KMS-11 (cell line): Measurements from ENCODE around the gene RGS4.

Source experiments
- H2AFZ ChIP-seq: fragments of 200-600 bp; sonication (generic); 2 replicates; pipeline ENCODE4 v1.6.1; 2016; ENCODE audit warnings: antibody characterized with exemption, mixed run types, low read depth
- H3K27ac ChIP-seq: fragments of 200-600 bp; sonication (generic); 2 replicates; pipeline ENCODE4 v1.6.1; 2016; ENCODE audit warnings: mild to moderate bottlenecking, mixed run types
- H3K27me3 ChIP-seq: fragments of 200-600 bp; sonication (generic); 2 replicates; pipeline ENCODE4 v1.6.1; 2017; ENCODE audit warnings: mild to moderate bottlenecking, low read depth, mixed run types, moderate library complexity; ENCODE audit not compliant: insufficient read depth
- H3K36me3 ChIP-seq: fragments of 200-600 bp; sonication (generic); 2 replicates; pipeline ENCODE4 v1.6.1; 2017; ENCODE audit warnings: mild to moderate bottlenecking, mixed run types; ENCODE audit not compliant: insufficient read depth
- H3K4me1 ChIP-seq: fragments of 200-600 bp; sonication (generic); 2 replicates; pipeline ENCODE4 v1.6.1; 2016; ENCODE audit warnings: mild to moderate bottlenecking, low read depth, mixed run types; ENCODE audit not compliant: poor library complexity, severe bottlenecking
- H3K4me2 ChIP-seq: fragments of 200-600 bp; sonication (generic); 2 replicates; pipeline ENCODE4 v1.7.0; 2016; ENCODE audit warnings: mild to moderate bottlenecking, mixed run types
- H3K4me3 ChIP-seq: fragments of 200-600 bp; sonication (generic); IDR thresholded peaks from 2 replicates; pipeline ENCODE4 v1.6.1; 2017; ENCODE audit warnings: low read depth, low read length, mixed read lengths; ENCODE audit not compliant: insufficient read depth
- H3K79me2 ChIP-seq: fragments of 200-600 bp; sonication (generic); 2 replicates; pipeline ENCODE4 v1.6.1; 2016; ENCODE audit warnings: low read depth, mixed run types; ENCODE audit not compliant: insufficient read depth
- H3K9ac ChIP-seq: fragments of 200-600 bp; sonication (generic); 2 replicates; pipeline ENCODE4 v1.6.1; 2016; ENCODE audit warnings: mild to moderate bottlenecking, mixed run types
- H4K20me1 ChIP-seq: fragments of 200-600 bp; sonication (generic); 2 replicates; pipeline ENCODE4 v1.6.1; 2016; ENCODE audit warnings: mild to moderate bottlenecking, mixed run types; ENCODE audit not compliant: insufficient read depth
- TF ChIP-seq, protein P1 (sequence below): fragments of 200-600 bp; sonication (generic); conservative IDR thresholded peaks from 2 replicates; pipeline ENCODE4 v1.6.1; 2017; ENCODE audit warnings: low read depth, mild to moderate bottlenecking, antibody characterized with exemption, low read length, moderate library complexity, mixed read lengths

The RGS4 gene

DNA sequence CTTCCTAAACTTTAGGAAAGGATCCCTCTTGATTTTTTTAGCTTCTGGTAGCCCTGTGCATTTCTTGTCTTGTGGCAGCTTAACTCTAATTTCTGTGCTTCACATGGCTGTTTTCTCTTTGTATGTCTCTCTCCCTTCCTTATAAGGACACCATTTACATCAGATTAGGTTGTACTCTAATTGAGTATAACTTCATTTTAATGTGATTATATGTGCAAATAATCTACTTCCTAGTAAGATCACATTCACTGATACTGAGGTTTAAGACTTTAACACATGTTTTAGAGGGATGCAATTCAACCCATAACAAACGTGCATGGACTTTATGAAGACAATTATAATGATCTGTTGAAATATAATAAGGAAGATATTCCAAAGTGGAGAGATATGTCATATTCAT lies 46.7 kb downstream of the RGS4 start:
- Histone ChIP-seq H2AFZ (no peak overlapping the region), H3K4me3 (no peak overlapping the region)

DNA sequence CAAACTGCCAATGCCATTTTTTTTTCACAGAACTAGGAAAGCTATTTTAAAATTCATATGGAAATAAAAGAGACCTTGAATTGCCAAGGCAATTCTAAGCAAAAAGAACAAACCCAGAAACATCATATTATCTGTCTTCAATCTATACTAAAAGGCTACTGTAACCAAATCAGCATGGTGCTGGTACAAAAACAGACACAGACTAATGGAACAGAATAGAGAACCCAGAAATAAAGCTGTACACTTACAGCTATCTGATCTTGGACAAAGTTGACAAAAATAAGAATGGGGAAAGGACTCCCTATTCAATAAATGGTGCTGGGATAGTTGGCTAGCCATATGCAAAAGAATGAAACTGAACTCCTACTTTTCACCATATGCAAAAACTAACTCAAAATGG lies 50.5 kb downstream of the RGS4 start:
- H3K9ac ChIP-seq: no peak overlapping the region
- H3K27ac ChIP-seq: no peak overlapping the region
- H4K20me1 ChIP-seq: no peaks in the 10 kb centered on the region
- TF ChIP-seq, protein P1, sequence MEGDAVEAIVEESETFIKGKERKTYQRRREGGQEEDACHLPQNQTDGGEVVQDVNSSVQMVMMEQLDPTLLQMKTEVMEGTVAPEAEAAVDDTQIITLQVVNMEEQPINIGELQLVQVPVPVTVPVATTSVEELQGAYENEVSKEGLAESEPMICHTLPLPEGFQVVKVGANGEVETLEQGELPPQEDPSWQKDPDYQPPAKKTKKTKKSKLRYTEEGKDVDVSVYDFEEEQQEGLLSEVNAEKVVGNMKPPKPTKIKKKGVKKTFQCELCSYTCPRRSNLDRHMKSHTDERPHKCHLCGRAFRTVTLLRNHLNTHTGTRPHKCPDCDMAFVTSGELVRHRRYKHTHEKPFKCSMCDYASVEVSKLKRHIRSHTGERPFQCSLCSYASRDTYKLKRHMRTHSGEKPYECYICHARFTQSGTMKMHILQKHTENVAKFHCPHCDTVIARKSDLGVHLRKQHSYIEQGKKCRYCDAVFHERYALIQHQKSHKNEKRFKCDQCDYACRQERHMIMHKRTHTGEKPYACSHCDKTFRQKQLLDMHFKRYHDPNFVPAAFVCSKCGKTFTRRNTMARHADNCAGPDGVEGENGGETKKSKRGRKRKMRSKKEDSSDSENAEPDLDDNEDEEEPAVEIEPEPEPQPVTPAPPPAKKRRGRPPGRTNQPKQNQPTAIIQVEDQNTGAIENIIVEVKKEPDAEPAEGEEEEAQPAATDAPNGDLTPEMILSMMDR: no peak
- H3K4me1 ChIP-seq: no peaks in the 10 kb centered on the region
- H3K27me3 ChIP-seq: no peaks in the 10 kb centered on the region
- no peaks in the 10 kb centered on the region for H3K79me2 ChIP-seq
- H3K36me3 ChIP-seq: no peaks in the 10 kb centered on the region
- no peak overlapping the region for H3K4me2 ChIP-seq
- no peak overlapping the region for H2AFZ ChIP-seq
- no peak overlapping the region for H3K4me3 ChIP-seq

More for the DNA sequence above, 46.7 kb downstream of the RGS4 start:
- Histone ChIP-seq H4K20me1 (no peaks in the 10 kb centered on the region; the same call in 1 of the 2 replicates), H3K27ac (no peak overlapping the region), H3K9ac (no peak overlapping the region), H3K27me3 (no peaks in the 10 kb centered on the region), H3K36me3 (no peaks in the 10 kb centered on the region), H3K4me2 (no peak overlapping the region), H3K79me2 (no peaks in the 10 kb centered on the region), H3K4me1 (no peaks in the 10 kb centered on the region)
- TF ChIP-seq, protein P1: no peak

DNA sequence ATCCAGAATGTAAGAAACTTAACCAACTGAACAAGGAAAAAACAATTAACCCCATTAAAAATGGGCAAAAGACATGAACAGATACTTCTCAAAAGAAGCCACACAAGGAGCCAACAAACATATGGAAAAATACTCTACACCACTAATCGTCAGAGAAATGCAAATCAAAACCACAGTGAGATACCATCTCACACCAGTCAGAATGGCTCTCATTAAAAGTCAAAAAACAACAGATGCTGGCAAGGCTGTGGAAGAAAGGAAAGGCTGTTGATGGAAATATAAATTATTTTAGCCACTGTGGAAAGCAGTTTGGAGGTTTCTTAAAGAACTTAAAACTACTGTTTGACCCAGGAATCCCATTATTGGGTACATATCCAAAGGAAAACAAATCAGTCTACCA lies 51.2 kb downstream of the RGS4 start:
- H3K79me2 ChIP-seq: no peaks in the 10 kb centered on the region

DNA sequence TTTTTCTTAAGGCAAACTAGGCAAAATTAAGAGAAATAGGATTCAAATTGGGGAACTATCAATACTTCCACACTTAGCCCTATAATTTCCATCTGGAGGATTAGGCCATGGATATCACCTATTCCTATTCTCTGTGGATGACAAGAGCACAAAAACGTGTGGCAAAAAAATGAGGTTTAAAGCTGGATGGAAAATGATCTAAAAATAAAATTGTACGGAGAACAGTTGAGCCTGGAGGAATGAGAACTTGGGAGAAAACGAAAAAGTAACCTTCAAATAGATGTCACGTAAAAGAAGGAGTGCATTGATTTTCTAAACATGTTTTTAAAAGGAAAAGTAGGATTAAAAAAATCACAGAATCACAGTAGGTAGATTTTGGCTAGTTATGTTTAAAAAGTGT lies 55.7 kb downstream of the RGS4 start:
- Histone ChIP-seq H3K27me3 (no peaks in the 10 kb centered on the region), H4K20me1 (no peaks in the 10 kb centered on the region), H3K4me3 (no peak overlapping the region), H3K36me3 (no peaks in the 10 kb centered on the region), H3K9ac (no peak overlapping the region), H3K4me1 (no peaks in the 10 kb centered on the region), H2AFZ (no peak overlapping the region), H3K4me2 (no peak overlapping the region), H3K27ac (no peak overlapping the region), H3K79me2 (no peaks in the 10 kb centered on the region)
- TF ChIP-seq, protein P1: no peak

More for the DNA sequence above, 51.2 kb downstream of the RGS4 start:
- Histone ChIP-seq H2AFZ (no peak overlapping the region), H3K27me3 (no peaks in the 10 kb centered on the region), H3K9ac (no peak overlapping the region), H3K27ac (no peak overlapping the region), H3K36me3 (no peaks in the 10 kb centered on the region), H4K20me1 (no peaks in the 10 kb centered on the region), H3K4me3 (no peak overlapping the region), H3K4me2 (no peak overlapping the region), H3K4me1 (no peaks in the 10 kb centered on the region)
- TF ChIP-seq, protein P1: no peak
